GM19328 (cell line): ENCODE data around the gene SPDYC.
"Not testable (repeated sequence)": the region's sequence is repeated elsewhere in the genome, so short reads cannot be mapped to it uniquely, and the experiment has no call there.

Source experiments
- ATAC-seq: cut with Tn5 transposase; IDR thresholded peaks from one replicate; pipeline ENCODE4 v1.9.1; 2021; ENCODE audit warnings: mild to moderate bottlenecking, moderate library complexity; ENCODE audit not compliant: unreplicated experiment

SPDYC gene

DNA sequence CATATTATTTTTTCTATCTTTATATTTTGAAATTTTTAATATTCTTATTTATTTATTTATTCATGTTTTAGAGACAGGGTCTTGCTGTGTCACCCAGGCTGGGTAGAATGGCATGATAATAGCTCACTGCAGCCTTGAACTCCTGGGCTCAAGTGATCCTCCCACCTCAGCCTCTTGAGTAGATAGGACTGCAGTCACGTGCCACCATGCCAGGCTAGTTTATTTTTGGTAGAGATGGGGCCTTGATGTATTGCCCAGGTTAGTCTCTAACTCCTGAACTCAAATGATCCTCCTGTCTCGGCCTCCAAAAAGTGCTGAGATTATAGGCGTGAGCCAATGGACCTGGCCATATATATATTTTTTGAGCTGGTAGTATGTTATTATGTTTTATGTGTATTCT is 2.4 kb upstream of the SPDYC start:
- no peak for ATAC-seq

DNA sequence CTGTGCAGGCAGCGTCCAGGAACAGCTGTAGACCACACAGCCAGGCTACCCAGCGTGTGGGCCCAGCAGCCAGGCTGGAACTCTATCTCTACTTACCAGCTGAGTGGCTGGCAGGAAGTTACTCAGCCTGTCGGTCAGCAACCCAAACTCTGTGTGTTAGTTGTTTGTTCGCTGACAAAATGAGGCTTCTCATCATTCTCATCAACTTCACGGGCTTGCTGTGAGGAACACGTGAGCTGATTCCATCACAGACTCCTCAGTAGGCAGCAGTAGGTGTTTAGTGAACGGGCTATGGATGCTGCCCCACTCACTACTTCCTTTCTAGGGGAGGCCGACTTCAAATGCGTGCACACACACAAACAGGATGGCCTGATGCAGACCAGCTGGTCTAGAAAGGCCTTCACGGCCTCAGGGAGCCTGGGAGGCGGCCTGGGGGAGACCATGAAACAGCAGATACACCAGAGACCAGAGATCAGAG is 830 bp upstream of the SPDYC start:
- ATAC-seq = no peak

DNA sequence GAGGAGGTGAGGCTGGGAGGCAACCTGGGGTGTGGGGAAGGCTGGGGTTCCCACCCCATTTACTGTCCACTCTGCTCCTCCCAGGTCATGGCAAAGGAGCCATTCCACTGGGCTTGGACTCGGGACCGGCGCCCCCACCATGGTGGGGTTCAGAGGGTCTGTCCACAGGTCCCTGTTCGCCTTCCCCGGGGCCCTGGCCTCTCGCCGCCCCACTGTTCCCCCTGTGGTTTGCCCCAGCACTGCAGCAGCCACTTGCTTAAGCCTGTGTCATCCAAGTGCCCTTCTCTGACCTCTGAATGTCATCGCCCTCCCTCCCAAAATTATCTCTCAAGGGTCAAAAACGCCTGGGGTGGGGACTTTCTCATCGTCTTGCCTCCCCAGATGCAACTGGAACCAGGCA is 2.6 kb downstream of the SPDYC start:
- ATAC-seq = no peak

DNA sequence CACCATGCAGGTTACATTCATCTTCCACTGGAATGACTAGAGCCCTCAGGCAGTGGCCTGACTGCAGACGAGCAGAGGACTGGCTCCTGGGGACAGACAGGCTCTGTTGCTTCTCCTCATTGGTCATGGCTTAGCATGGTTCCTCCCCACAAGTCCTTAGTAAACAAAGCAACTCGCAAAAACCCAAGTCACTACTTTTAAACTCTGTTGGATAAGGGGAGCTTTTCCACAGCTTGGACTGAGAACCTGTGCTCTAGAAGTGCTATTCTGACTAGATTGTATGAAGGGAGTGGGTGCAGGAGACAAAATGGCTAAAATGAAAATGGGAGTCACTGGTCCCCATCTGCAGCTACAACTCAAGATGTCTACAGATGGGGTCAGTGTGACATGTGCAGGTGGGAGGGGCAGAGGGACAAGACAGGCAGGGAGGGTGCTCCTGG is 4.6 kb downstream of the SPDYC start:
- not testable (repeated sequence) for ATAC-seq

DNA sequence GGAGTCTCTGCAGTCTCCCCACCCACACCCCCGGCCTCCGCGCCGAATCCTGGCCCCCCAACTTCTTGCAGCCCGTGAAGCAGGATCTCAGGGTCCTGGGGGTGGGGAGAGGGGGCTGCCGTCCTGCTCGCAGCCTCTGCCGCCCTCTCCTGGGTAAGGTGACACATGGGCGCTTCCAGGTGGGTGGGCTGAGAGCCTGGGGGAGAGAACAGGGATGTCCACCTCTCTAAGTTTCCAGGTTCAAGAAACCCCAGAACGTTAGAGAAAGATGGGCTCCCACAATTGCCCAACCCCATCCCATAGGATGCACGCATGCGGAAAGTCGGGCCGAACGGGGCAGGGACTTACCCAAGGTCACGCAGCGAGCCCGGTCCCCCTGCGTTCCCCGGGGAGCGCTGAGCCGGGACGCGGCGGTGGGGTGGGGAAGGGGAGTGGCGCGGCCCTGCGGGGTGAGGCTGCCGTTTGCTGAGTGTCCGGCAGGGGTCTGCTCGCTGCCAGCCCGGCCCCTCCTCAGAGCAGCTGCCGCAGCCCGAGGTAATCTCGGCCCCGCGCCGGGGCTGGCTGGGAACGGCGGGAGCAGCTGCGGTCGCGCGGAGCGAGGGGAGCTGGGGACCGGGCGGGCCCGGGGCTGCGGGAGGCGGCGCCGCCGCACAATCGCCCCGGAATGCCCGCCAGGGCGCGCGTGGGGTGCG is 11.0 kb downstream of the SPDYC start:
- ATAC-seq = peak; percentile 37

DNA sequence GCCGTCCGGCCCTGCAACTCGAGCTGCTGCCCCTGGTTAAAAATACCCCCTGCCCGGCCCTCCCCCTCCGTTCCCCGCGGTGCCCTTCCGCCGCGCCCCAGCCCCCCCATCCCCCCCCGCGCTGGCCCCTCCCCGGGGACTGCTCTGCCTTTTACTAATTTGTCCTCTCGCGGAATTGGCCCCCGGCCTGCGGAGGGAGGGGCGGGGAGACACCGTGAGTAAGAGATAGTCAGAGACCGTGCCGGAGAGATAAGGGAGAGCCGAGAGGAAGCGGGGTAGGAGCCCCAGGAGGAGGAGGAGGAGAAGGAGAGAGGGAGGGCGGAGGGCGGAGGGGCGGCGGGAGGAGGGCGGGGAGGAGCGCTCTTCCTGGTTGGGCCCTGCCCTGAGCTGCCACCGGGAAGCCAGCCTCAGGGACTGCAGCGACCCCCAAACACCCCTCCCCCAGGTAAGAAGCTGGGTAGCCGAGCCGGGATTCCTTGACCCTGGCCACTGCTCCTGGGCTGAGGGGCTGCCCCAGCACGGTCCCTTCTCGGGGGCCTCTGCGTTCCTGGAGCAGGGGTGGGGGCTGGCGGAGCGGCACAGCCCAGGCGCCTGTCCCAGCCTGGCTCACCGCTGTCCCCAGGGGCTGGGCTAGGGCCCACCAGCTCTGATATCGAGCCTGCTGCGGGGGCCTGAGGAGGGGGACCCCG is 11.7 kb downstream of the SPDYC start, which contains the start of gene CAPN1:
CAPN1 (plus strand) TSS at position 360 of the 689 bp plus-strand sequence. CDS start 774 bp downstream, outside the sequence.
- ATAC-seq = peak; percentile 49

DNA sequence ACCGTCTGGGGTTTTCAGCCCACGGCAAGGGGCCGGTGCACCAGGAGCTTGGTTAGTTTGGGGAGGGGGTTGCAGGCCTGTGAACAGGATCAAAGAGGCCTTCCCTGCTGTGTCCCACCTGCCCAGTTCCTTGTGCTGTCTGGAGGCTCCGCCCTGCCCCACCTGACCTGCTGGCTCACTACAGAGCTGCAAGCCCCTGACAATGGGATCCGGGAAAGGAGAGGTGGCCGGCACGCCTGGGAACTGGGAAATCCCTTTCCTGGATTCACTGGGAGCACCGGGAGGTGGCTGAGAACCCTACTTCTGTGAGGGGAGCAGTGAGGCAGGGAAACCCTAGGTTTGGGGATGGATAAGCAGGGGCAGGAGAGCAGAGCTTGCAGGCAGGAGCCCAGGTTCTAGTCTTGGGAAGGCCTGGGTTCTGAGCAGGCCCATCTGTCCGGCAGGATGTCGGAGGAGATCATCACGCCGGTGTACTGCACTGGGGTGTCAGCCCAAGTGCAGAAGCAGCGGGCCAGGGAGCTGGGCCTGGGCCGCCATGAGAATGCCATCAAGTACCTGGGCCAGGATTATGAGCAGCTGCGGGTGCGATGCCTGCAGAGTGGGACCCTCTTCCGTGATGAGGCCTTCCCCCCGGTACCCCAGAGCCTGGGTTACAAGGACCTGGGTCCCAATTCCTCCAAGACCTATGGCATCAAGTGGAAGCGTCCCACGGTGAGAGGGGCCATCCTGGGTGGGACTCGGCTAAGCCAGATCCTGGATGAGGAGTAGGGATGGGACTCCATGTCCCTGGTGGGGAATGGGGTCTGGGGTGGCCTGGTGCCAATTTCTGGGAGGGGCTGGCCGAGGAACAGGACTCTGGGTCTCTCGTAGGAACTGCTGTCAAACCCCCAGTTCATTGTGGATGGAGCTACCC is 12.5 kb downstream of the SPDYC start:
- ATAC-seq = no peak

DNA sequence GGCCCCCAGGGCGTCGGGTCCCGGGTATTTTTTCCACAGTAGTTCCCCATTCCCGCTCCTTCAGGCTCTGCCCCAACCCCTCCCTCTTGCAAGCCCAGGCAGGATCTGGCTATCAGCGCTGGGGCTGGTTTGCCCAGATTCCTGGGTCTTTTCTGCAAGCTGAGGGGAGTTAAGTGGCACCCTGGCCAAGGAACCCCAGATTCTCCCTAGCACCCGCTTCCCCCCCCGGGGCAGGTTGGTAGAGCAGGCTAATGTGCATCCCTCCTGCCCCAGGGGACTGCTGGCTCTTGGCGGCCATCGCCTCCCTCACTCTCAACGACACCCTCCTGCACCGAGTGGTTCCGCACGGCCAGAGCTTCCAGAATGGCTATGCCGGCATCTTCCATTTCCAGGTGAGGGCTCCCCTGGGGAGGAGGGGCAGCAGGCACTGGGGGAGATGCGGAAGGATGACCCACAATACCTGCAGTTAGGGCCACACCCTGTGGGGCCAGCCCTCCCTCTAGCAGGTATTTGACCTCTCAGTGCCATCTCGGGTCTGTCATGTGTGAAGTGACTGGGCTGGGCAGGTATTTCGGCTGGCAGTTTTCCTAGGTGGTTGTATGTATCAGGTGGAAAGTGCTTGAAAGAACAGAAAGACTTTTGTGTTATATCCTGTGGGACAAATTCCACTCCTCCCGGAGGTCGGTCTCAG is 13.3 kb downstream of the SPDYC start:
- no peak for ATAC-seq

DNA sequence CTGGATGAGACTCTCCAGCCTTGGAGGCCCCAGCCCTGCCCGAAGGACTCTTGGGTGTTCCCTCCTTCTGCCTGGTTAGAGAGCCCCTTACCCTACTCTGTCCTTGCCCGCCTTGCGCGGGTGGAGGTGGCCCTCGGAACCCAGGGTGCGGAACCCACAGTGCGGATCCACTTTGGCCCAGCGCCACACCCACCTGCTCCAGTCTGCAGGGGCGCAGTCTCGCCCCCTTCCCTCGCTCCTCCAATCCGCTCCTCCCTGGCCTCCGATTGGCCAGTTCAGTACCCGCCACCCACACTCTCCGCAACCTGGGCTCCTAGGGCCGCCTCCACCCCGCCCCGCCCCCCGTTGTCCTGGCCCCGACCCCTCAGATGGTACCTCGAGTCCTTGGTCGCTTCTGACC is 14.1 kb downstream of the SPDYC start:
- ATAC-seq = no peak

DNA sequence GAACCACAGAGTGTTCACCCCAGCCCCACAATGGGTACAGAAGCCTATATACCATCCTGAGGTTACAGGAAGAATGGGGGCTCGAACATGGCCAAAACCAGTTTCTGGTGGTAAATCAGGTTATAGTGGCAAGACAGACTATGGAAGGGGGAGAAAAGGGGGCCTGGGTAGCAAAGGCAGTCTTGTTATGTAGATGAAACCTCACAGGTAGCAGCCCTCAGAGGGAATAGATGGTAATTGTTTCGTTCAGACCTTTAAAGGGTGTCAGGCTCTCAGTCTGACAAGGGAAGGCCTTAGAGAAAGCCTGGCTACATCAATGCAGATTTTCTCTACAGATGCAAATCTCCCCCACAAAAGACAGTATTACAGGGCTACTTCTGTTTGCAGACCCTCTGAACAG is 15.1 kb downstream of the SPDYC start:
- no peak for ATAC-seq

DNA sequence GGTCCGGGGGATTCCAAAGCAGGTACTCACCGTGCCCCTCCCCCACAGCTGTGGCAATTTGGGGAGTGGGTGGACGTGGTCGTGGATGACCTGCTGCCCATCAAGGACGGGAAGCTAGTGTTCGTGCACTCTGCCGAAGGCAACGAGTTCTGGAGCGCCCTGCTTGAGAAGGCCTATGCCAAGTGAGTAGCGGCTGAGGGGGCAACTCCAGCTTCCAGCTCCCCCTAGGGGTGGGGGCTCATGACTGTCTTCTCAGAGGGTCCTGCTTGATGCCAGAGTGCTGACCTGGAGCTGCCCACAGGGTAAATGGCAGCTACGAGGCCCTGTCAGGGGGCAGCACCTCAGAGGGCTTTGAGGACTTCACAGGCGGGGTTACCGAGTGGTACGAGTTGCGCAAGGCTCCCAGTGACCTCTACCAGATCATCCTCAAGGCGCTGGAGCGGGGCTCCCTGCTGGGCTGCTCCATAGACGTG is 15.9 kb downstream of the SPDYC start:
- no peak for ATAC-seq

DNA sequence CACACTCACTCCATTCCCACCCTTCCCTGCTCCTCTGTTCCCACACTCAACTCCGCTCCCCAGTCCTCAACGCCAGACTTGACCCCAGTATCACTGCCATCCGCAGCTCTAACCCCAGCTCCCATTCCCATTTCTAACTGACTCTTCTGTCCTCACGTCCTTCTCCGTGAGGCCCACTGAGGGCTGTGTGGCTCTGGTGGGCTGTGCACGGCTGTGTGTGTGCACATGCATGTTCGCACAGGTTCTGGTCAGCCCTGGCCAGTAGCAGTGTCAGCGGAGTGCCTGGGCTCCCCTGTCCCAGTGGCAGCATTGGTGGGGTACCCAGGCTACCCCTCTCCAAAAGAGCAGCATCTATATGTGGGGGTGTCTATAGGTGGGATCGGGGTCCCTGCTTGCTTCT is 16.7 kb downstream of the SPDYC start:
- no peak for ATAC-seq

DNA sequence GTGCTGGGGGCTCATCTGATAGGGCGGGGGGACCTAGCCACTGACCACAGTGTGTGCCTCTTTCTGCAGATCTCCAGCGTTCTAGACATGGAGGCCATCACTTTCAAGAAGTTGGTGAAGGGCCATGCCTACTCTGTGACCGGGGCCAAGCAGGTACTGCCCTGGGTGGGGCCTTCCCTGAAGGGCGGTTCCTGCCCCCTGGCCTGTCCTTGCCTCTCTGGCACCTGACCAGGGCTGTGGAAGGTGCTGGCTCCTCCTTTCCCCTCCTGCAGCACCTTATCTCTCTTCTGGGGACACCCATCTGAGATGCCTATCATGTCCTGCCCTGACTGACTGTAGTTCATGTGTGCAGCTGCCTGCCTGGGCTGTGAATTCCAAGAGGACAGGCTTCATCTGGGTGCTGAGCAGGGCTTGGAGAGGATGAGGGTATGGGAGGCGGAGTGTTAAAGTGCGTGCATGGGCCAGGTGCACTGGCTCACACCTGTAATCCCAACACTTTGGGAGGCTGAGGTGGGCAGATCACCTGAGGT is 17.2 kb downstream of the SPDYC start:
- no peak for ATAC-seq

DNA sequence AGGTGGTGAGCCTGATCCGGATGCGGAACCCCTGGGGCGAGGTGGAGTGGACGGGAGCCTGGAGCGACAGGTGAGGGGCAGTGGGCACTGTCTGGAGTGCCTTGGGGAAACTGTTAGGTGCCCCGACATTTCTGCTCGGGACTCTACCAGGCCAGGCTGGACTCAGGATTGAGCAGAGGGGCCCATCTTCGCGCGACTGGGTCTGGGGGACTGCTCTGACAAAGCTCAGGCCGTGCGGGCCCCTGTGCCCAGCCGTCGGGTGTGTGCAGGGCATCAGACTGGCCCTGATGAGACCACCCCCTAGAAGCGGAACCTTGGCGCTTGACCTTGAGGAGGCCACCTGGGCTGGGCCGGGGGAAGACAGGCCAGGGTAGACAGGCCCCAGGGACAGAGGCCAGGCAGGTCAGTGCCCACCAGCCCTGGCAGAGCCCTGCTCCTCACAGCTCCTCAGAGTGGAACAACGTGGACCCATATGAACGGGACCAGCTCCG is 18.0 kb downstream of the SPDYC start:
- ATAC-seq = no peak

DNA sequence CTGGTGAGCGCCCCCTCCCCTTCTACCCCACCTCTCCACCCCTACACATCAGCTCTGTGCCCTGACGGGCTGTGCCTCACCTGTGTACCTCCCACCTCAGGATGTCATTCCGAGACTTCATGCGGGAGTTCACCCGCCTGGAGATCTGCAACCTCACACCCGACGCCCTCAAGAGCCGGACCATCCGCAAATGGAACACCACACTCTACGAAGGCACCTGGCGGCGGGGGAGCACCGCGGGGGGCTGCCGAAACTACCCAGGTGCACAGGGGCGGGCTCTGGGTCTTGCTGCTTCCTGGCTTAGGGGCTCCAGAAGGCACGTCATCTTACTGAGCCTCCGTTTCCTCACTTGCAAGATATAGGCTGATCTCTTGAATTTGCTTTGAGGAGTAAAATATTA is 18.5 kb downstream of the SPDYC start:
- ATAC-seq = no peak

DNA sequence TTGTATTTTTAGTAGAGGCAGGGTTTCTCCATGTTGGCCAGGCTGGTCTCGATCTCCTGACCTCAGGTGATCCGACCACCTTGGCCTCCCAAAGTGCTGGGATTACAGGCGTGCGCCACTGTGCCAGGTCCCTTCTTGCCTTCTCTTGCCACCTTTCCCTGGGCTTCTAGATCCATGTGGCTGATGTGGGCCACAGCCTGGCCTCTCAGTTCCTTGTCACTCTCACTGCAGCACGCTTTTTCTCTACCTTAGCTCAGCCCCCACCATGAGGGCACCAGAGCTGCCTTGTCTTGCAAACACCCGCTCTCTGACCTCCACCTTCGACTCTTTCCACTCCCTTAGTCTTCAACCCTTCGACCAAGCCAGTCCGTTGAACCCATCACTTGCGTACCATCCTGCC is 19.2 kb downstream of the SPDYC start:
- ATAC-seq = no peak

DNA sequence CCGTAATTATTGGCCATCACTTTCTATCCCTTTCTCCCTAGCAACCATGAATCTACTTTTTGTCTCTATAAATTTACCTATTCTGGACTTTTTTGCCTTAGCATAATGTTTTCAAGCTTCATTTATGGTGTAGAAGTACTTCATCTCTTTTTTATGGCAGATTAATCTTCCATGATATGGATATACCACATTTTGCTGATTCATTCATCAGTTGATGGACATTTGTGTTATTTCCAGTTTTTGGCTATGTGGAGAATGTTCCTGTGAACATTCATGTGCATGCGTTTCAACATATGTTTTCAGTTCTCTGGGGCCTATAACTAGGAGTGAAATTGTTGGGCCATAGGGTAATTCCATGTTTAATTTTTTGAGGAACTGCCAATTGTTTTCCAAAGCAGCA is 24.5 kb downstream of the SPDYC start:
- ATAC-seq = no peak

DNA sequence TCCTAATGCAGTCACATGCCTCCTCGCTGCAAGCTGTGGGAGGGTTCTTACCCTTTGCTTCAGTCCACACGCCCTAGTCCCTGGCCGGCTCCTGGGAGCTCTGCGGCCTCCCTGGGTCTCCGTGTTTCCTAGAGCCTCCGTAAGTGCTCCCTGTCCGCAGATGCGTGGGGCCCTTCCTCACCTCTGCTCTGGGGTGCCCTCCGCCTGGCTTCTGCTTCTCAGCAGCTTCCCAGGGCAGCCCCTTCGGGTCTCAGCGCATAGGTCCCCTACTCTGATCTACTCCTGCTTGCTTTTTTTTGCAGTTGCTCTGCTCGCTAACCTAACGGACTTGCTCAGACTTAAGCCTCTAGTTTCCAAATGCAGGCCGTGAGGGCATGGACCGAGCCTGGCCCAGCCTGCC is 34.1 kb downstream of the SPDYC start:
- ATAC-seq = no peak

DNA sequence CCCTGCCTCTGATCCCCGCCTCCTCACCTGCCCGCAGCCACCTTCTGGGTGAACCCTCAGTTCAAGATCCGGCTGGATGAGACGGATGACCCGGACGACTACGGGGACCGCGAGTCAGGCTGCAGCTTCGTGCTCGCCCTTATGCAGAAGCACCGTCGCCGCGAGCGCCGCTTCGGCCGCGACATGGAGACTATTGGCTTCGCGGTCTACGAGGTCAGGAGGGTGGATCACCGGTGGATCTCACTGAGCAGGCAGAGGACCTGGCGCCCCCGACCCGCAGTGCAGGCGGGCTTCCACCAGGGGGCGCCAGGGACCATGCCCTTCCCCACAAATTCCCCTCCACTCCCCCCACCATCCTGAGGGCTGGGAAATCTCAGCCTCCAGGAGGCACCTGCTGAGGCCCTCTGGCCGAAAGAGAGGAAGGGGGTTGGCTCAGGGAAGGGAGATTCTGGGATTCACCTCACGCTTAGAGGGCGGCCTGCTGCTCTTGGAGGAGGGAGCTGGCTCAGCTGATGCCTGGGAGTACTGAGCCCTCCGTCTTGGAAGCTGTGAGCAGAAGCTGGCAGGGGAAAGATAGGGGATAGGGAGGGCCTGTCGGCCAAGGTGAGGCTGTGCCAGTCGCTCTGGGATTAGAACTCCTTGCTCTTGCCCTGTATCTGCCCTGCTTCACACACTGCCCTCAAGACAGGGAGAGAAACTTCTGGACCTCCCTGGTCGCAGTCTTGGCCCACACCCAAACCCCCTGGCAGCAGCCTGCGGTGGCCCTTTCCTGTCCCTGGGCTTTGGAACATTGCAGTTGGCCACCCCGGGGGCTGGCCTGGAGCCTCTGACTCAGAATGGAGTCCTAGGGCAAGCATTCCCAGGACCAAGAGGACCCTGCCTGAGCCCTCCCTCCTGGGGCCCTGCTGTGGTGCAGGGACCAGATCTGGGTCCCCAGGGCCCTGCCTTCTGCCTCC is 34.9 kb downstream of the SPDYC start:
- no peak for ATAC-seq
